ENCODE data around the gene S100A1.

Gene S100A1

DNA sequence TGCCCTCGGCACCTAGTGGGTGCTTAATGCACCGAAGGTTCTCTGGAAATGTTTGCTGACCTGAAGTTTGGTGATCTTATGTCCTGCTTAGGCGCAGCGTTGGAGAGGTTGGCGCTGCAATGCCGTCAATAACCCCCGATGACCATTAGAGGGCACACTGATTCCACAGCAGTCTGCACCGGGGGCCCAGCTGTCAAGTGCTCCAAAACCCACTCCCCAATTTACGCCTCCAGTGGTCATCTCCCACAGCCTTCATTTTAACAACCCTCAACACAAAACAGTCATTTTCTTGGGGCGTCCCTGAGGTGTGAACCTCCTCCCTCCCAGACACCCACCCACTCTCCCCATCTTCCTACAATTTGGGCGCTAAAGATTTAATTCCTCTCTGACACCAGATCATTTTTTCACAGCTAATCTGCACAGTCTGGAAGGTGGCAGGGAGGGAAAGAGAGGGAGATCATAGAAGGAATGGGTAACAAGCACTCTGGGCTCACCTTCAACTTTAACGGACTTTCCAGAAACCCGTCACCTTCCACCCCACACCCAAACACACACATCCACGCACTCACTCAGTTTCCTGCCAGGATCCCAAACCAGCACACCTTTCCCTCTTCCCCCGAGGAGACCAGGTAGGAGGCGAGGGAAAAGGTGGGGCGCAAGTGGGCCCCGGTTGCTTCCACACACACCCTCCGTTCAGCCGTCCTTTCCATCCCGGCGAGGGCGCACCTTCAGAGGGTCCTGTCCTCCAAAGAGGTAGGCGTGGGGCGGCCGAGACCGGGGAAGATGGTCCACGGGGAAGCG, 49.7 kb downstream of the S100A1 start:
- peak; percentile 91 for FAIRE-seq
- DNase-seq (ENCODE audit: extremely low spot score, insufficient read length, low read depth): no peak

DNA sequence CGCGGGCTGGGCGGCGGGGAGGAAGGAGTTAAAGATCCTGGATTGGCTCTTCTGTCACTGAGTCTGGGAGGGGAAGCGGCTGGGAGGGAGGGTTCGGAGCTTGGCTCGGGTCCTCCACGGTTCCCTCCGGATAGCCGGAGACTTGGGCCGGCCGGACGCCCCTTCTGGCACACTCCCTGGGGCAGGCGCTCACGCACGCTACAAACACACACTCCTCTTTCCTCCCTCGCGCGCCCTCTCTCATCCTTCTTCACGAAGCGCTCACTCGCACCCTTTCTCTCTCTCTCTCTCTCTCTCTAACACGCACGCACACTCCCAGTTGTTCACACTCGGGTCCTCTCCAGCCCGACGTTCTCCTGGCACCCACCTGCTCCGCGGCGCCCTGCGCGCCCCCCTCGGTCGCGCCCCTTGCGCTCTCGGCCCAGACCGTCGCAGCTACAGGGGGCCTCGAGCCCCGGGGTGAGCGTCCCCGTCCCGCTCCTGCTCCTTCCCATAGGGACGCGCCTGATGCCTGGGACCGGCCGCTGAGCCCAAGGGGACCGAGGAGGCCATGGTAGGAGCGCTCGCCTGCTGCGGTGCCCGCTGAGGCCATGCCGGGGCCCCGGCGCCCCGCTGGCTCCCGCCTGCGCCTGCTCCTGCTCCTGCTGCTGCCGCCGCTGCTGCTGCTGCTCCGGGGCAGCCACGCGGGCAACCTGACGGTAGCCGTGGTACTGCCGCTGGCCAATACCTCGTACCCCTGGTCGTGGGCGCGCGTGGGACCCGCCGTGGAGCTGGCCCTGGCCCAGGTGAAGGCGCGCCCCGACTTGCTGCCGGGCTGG, 50.5 kb downstream of the S100A1 start, which contains the start of gene NPR1:
Gene NPR1, plus strand, starts transcription at position 170 of the 818 bp plus-strand sequence. Its CDS starts 421 bp downstream, at position 591.
- no peak for FAIRE-seq
- no peak for DNase-seq (ENCODE audit: extremely low spot score, insufficient read length, low read depth)

DNA sequence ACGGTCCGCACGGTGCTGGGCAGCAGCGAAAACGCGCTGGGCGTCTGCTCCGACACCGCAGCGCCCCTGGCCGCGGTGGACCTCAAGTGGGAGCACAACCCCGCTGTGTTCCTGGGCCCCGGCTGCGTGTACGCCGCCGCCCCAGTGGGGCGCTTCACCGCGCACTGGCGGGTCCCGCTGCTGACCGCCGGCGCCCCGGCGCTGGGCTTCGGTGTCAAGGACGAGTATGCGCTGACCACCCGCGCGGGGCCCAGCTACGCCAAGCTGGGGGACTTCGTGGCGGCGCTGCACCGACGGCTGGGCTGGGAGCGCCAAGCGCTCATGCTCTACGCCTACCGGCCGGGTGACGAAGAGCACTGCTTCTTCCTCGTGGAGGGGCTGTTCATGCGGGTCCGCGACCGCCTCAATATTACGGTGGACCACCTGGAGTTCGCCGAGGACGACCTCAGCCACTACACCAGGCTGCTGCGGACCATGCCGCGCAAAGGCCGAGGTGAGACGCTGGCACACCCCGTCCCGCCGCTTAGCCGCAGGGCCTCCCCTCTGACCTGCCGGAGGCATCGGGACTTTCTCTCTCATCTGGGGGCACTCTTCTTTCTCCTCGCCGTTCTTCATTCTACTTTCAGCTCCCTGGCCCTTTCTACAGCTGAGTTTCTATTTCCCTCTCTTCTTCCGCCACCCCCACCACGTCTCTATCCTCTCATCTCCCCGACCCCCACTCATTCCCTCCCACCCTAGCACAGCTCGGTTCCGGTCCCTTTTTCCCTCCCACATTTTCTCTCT, 51.3 kb downstream of the S100A1 start:
- FAIRE-seq (no peak), DNase-seq (ENCODE audit: extremely low spot score, insufficient read length, low read depth) (no peak)

GRCh38 chr1:153680120-153680403, 51.8 kb downstream of the S100A1 start:
- DNase-seq (ENCODE audit: extremely low spot score, insufficient read length, low read depth) (no peak), FAIRE-seq (no peak)
